GM18519 (cell line): ENCODE data around the gene HMGN5.

Source experiments
- ATAC-seq: cut with Tn5 transposase; IDR thresholded peaks from one replicate; pipeline ENCODE4 v1.9.1; 2021; ENCODE audit warnings: mild to moderate bottlenecking, moderate library complexity; ENCODE audit not compliant: unreplicated experiment, low FRiP score

HMGN5 gene

GRCh38 chrX:81201671-81202455, at the start of gene HMGN5, which contains the start of gene SH3BGRL:
HMGN5 (minus strand) TSS chrX:81201913; CDS start chrX:81121549, 80,364 bp downstream.
SH3BGRL (plus strand) TSS chrX:81202102; CDS start chrX:81202201, 99 bp downstream.
- ATAC-seq: peak; percentile 87

GRCh38 chrX:81241753-81242152, 40.0 kb upstream of the HMGN5 start:
- ATAC-seq: no peak

GRCh38 chrX:81240701-81241331, 39.1 kb upstream of the HMGN5 start:
- ATAC-seq: no peak

- no peak for ATAC-seq
These were observed 36.5 kb upstream of the HMGN5 start for GRCh38 chrX:81238166-81238565.

- ATAC-seq: no peak
These were observed 35.8 kb upstream of the HMGN5 start for GRCh38 chrX:81237516-81237915.

GRCh38 chrX:81232218-81232617, 30.5 kb upstream of the HMGN5 start:
- no peak for ATAC-seq

- ATAC-seq: no peak
These were observed 29.8 kb upstream of the HMGN5 start for GRCh38 chrX:81231476-81231875.

- ATAC-seq: no peak
These were observed 28.2 kb upstream of the HMGN5 start for GRCh38 chrX:81229901-81230300.

- ATAC-seq: no peak
These were observed 27.5 kb upstream of the HMGN5 start for GRCh38 chrX:81229229-81229628.

GRCh38 chrX:81215685-81216084, 14.0 kb upstream of the HMGN5 start:
- ATAC-seq: no peak

- no peak for ATAC-seq
These were observed 7.2 kb upstream of the HMGN5 start for GRCh38 chrX:81208916-81209315.

- ATAC-seq: no peak
These were observed 4.8 kb upstream of the HMGN5 start for GRCh38 chrX:81206476-81206875.

- no peak for ATAC-seq
These were observed 3.8 kb upstream of the HMGN5 start for GRCh38 chrX:81205551-81205950.

- ATAC-seq: no peak
These were observed 1.2 kb upstream of the HMGN5 start for GRCh38 chrX:81202943-81203342.

- ATAC-seq: no peak
These were observed 725 bp upstream of the HMGN5 start for GRCh38 chrX:81202456-81202819.

GRCh38 chrX:81201071-81201470, 642 bp downstream of the HMGN5 start:
- ATAC-seq: no peak

- ATAC-seq: no peak
These were observed 6.0 kb downstream of the HMGN5 start for GRCh38 chrX:81195712-81196111.

GRCh38 chrX:81195259-81195658, 6.5 kb downstream of the HMGN5 start:
- ATAC-seq: no peak

GRCh38 chrX:81174286-81174685, 27.4 kb downstream of the HMGN5 start:
- peak; percentile 68 for ATAC-seq

- no peak for ATAC-seq
These were observed 33.3 kb downstream of the HMGN5 start for GRCh38 chrX:81168391-81168790.

GRCh38 chrX:81121513-81122363, 80.0 kb downstream of the HMGN5 start:
- ATAC-seq: peak; percentile 97
